K562 (cell line): ENCODE results near the gene TMEM187. TPM values are rescaled to one million over a fixed set of nuclear protein-coding genes. Genes with fewer than 3 reads are reported as not detected.
A peak's percentile ranks its signal among the peaks of the same experiment; 100 is the strongest.

ENCODE experiments used
- ATAC-seq: fragments of 200-7000 bp; cut with Tn5 transposase; 3 replicates; pipeline ENCODE4 v1.9.1; 2020; ENCODE audit warnings: moderate library complexity
- BruUV-seq: library from RNA; stranded (reverse); fragments of 400-500 nt; replicated peaks from 2 replicates; lab custom pipeline; 2021; lab: Mats Ljungman, UMichigan
- CTCF ChIA-PET: fragments of 300-600 bp; formaldehyde crosslinking; extraction: SDS; loops from one replicate; lab custom pipeline; 2021; ENCODE audit warnings: low intra/inter-chr PET ratio; lab: Yijun Ruan, JAX
- POLR2A ChIA-PET: fragments of 300-600, 350-650 bp; sonication (Branson Sonifier 250); formaldehyde crosslinking; extraction: SDS; loops from one replicate; lab custom pipeline; 2021; ENCODE audit warnings: antibody characterized with exemption, inconsistent platforms; lab: Yijun Ruan, JAX
- DNase-seq, 4 experiments: peaks; one replicate each; pipeline versions ENCODE4 v3.0.0 to v3.0.0-alpha.2; 2011 to 2018; ENCODE audit warnings: low spot score in 3 of 4, mixed read lengths in 3 of 4; ENCODE audit errors: extremely low read depth in 1 of 4
- FAIRE-seq: peaks from 2 replicates; lab custom pipeline; 2011; peaks lifted over from hg19 to GRCh38; lab: Jason Lieb, UNC
- H2AFZ ChIP-seq: 2 replicates; pipeline ENCODE4 v1.6.0; 2011; ENCODE audit warnings: low read depth, low read length, control low read depth, inconsistent platforms
- H3K27ac ChIP-seq: fragments of 200-600 bp; 3 replicates; pipeline ENCODE4 v1.8.0; 2011; ENCODE audit warnings: low read depth, mild to moderate bottlenecking, control low read depth, inconsistent platforms, low read length, moderate library complexity, mixed read lengths; ENCODE audit errors: extremely low read depth
- H3K27me3 ChIP-seq, 2 experiments: fragments of 300-600 bp in 1 of 2; 2 replicates in 1 of 2; 3 replicates in 1 of 2; pipeline versions ENCODE4 v1.6.0 to v1.8.0; 2011; ENCODE audit warnings: inconsistent platforms in 2 of 2, low read length in 2 of 2, mild to moderate bottlenecking in 1 of 2, mixed read lengths in 1 of 2, moderate library complexity in 1 of 2; ENCODE audit not compliant: control insufficient read depth in 2 of 2, insufficient read depth in 2 of 2
- H3K36me3 ChIP-seq: fragments of 300-600 bp; 3 replicates; pipeline ENCODE4 v1.8.0; 2011; ENCODE audit warnings: mild to moderate bottlenecking, low read length, inconsistent platforms; ENCODE audit not compliant: control insufficient read depth, insufficient read depth
- H3K4me1 ChIP-seq, 2 experiments: fragments of 200-600 bp in 1 of 2; replicated peaks in 1 of 2; 2 replicates in 1 of 2; 3 replicates in 1 of 2; pipeline versions ENCODE4 v1.5.1 to v1.8.0; 2011; ENCODE audit warnings: inconsistent platforms in 2 of 2, low read length in 2 of 2, mild to moderate bottlenecking in 1 of 2, mixed read lengths in 1 of 2, moderate library complexity in 1 of 2; ENCODE audit not compliant: control insufficient read depth in 2 of 2, insufficient read depth in 2 of 2
- H3K4me2 ChIP-seq: 2 replicates; pipeline ENCODE4 v1.6.1; 2011; ENCODE audit warnings: low read length, control low read depth, inconsistent platforms, mixed read lengths; ENCODE audit not compliant: insufficient read depth
- H3K4me3 ChIP-seq: fragments of 200-600 bp; sonication (generic), shearing (Covaris generic); 2 replicates; pipeline ENCODE4 v1.5.1; 2016; ENCODE audit warnings: control low read depth, inconsistent platforms
- H3K79me2 ChIP-seq: fragments of 200-600 bp; 3 replicates; pipeline ENCODE4 v1.8.0; 2011; ENCODE audit warnings: low read length, inconsistent platforms; ENCODE audit not compliant: control insufficient read depth, insufficient read depth
- H3K9ac ChIP-seq, 2 experiments: 2 replicates each; pipeline versions ENCODE4 v1.6.0 to v1.6.1; 2011; ENCODE audit warnings: low read depth in 2 of 2, low read length in 2 of 2, control low read depth in 1 of 2, inconsistent platforms in 1 of 2, mild to moderate bottlenecking in 1 of 2, mixed read lengths in 1 of 2; ENCODE audit not compliant: insufficient read depth in 1 of 2
- H3K9me1 ChIP-seq: one replicate; pipeline ENCODE4 v1.6.0; 2011; ENCODE audit warnings: inconsistent platforms, mild to moderate bottlenecking, low read length, moderate library complexity; ENCODE audit not compliant: control insufficient read depth, insufficient read depth
- H3K9me3 ChIP-seq: replicated peaks from 2 replicates; pipeline ENCODE4 v1.5.1; 2011; ENCODE audit warnings: low read depth, low read length, inconsistent platforms; ENCODE audit not compliant: control insufficient read depth, insufficient read depth
- H4K20me1 ChIP-seq: replicated peaks from 2 replicates; pipeline ENCODE4 v1.6.1; 2011; ENCODE audit warnings: low read length, inconsistent platforms, mixed read lengths; ENCODE audit not compliant: control insufficient read depth, insufficient read depth
- BACH1 ChIP-seq: fragments of 200-800 bp; sonication (Bioruptor generic); IDR thresholded peaks from 2 replicates; pipeline ENCODE4 v1.6.1; 2016; ENCODE audit warnings: missing genetic modification characterization, missing compliant biosample characterization
- BDP1 ChIP-seq: IDR thresholded peaks from 3 replicates; pipeline ENCODE4 v1.6.1; 2011; ENCODE audit not compliant: insufficient read length, insufficient read depth
- CBX8 ChIP-seq: fragments of 200-600 bp; sonication (generic); IDR thresholded peaks from 2 replicates; pipeline ENCODE4 v1.6.1; 2012; ENCODE audit warnings: borderline replicate concordance, mixed run types, low read depth, mild to moderate bottlenecking, moderate library complexity, mixed read lengths, low read length, control low read depth, inconsistent platforms; ENCODE audit not compliant: poor library complexity, severe bottlenecking; ENCODE audit errors: extremely low read depth
- NR2F6 ChIP-seq: fragments of 450-650 bp; formaldehyde crosslinking; IDR thresholded peaks from 2 replicates; pipeline ENCODE4 v1.4.0; 2020; ENCODE audit warnings: mild to moderate bottlenecking
- NRF1 ChIP-seq, 2 experiments: fragments of 450-650 bp; IDR thresholded peaks in 1 of 2; conservative IDR thresholded peaks in 1 of 2; 2 replicates each; pipeline ENCODE4 v1.6.1; 2014; ENCODE audit warnings: mild to moderate bottlenecking in 2 of 2
- NUFIP1 ChIP-seq: fragments of 450-650 bp; IDR thresholded peaks from 2 replicates; pipeline ENCODE4 v1.6.1; 2018; ENCODE audit not compliant: partially characterized antibody
- POLR2G ChIP-seq: fragments of 200-400 bp; formaldehyde crosslinking; IDR thresholded peaks from 2 replicates; pipeline ENCODE4 v1.6.1; 2017; ENCODE audit warnings: low read depth, mild to moderate bottlenecking, antibody characterized with exemption, low read length, moderate library complexity
- SP2 ChIP-seq: IDR thresholded peaks from 2 replicates; pipeline ENCODE4 v1.6.1; 2011; ENCODE audit warnings: mild to moderate bottlenecking, low read depth, low read length, moderate library complexity; ENCODE audit not compliant: poor library complexity, severe bottlenecking; ENCODE audit errors: extremely low read depth
- ZBTB11 ChIP-seq, 3 experiments: fragments of 200-800 bp in 1 of 3; fragments of 250-450 bp in 1 of 3; fragments of 450-650 bp in 1 of 3; sonication (Bioruptor Pico) in 1 of 3; sonication (Bioruptor generic) in 1 of 3; formaldehyde crosslinking in 1 of 3; IDR thresholded peaks; 2 replicates each; pipeline versions ENCODE4 v1.6.1 to v1.8.0; 2016 to 2022; ENCODE audit warnings: mild to moderate bottlenecking in 2 of 3, missing genetic modification characterization in 2 of 3, missing compliant biosample characterization in 1 of 3, moderate library complexity in 1 of 3
- ZFX ChIP-seq: sonication (generic); formaldehyde crosslinking; IDR thresholded peaks from 2 replicates; pipeline ENCODE4 v1.8.0; 2022; ENCODE audit warnings: mild to moderate bottlenecking, missing genetic modification reagents, moderate library complexity
- ZNF3 ChIP-seq: fragments of 250-450 bp; sonication (Bioruptor Pico); IDR thresholded peaks from 2 replicates; pipeline ENCODE4 v1.5.0; 2021; ENCODE audit warnings: mild to moderate bottlenecking, moderate library complexity
- ZNF561 ChIP-seq: fragments of 450-650 bp; formaldehyde crosslinking; conservative IDR thresholded peaks from 2 replicates; pipeline ENCODE4 v1.4.0; 2020; ENCODE audit warnings: mild to moderate bottlenecking, moderate library complexity
- ZSCAN29 ChIP-seq: fragments of 450-650 bp; IDR thresholded peaks from 2 replicates; pipeline ENCODE4 v1.6.1; 2017
- WGBS: fragments of 100-300 bp; shearing (Covaris generic); methylation state at CpG from one replicate; pipeline ENCODE4 v1.1.6; 2016; ENCODE audit warnings: low coverage, mixed read lengths; ENCODE audit not compliant: insufficient coverage; ENCODE audit errors: missing lambda C conversion rate; 5-methylcytosine and 5-hydroxymethylcytosine counted together
- in situ Hi-C: fragments of 300-500 bp; cut with MboI; formaldehyde crosslinking; loops from 4 replicates; pipeline ENCODE4 v1.15.0; 2018; ENCODE audit warnings: inconsistent platforms, mixed read lengths
- intact Hi-C: fragments of 100-400 bp; cut with micrococcal nuclease; formaldehyde crosslinking; loops from 2 replicates; pipeline ENCODE4 v1.14.2; 2022
- polyA plus RNA-seq, 8 experiments: library from polyadenylated mRNA; depleted of rRNA in 4 of 8; stranded (reverse) in 5 of 8; unstranded in 3 of 8; fragments of >200 nt; fragmentation: Nextera tagmentation in 2 of 8; fragmentation: Illumina TruSeq in 1 of 8; extraction: Ambion mirVana in 2 of 8; extraction: Trizol in 1 of 8; gene quantifications; 2 replicates each; pipeline versions ENCODE4 v1.2.1 to v1.2.3, GENCODE V29; 2011 to 2014; ENCODE audit warnings: inconsistent platforms in 1 of 8, missing spikeins in 1 of 8
- total RNA-seq, 7 experiments: library from RNA; depleted of rRNA in 6 of 7; stranded (reverse); fragments of >200 nt in 6 of 7; fragmentation: Illumina TruSeq in 2 of 7; extraction: Trizol in 2 of 7; gene quantifications; 2 replicates each; pipeline versions ENCODE4 v1.2.1 to v1.2.3, GENCODE V29; 2011 to 2021; ENCODE audit warnings: low replicate concordance in 1 of 7
- TF ChIP-seq, protein P1 (sequence below): sonication (generic); formaldehyde crosslinking; IDR thresholded peaks from 2 replicates; pipeline ENCODE4 v1.9.0; 2022; ENCODE audit warnings: mild to moderate bottlenecking, missing genetic modification reagents
- TF ChIP-seq, protein P2 (sequence below): fragments of 200-800 bp; sonication (Bioruptor generic); IDR thresholded peaks from 2 replicates; pipeline ENCODE4 v1.6.1; 2017; ENCODE audit warnings: missing genetic modification characterization, missing compliant biosample characterization

The TMEM187 gene
- total and polyA plus RNA-seq, 9 of the 15 experiments (the other 6 are each of a cell fraction or from before 2014, with no cell fraction given) = 0.13 to 6.4 (median 1.6) TPM

DNA sequence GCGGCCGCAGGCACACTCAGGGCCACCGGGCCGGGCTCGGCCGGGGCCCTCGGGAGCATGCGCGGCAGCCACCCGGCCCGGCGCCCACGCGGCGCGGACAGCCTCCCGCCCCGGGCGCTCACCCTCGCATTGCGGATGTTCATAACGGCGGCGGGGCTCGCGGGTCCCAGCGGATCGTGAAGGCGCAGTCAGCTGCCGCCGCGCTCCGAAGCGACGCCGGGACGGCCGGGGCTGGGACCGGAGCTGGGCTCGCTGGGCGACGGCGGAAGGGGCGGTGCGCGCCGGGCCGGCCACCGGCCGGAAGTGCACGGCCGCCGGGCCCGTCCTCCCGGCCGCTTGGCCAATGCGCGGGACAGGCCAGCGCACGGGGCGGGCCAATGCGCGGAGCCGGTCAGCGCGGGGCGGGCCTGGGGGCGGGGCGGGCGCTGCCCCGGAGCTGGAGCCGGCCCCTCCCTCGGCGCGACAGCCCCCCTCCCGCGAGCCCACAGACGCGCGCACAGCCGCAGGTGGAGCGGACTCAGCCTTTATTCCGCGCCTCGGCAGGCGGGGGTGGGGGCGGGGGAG, 37.7 kb upstream of the TMEM187 start, which contains the start of gene NAA10:
Gene NAA10, minus strand, starts transcription at position 276 of the 564 bp plus-strand sequence. Its CDS starts 133 bp downstream, at position 143.
- no TSS peak for BruUV-seq
- H3K9me1 ChIP-seq = no peaks in the 10 kb centered on the region
- H3K27me3 ChIP-seq = no peaks in the 10 kb centered on the region
- no peaks in the 10 kb centered on the region for H3K9me3 ChIP-seq
- peaks cover 32% of the 10 kb centered on the region for H3K79me2 ChIP-seq
- peaks cover 41% of the 10 kb centered on the region; the same call in 2 of the 3 replicates for H3K36me3 ChIP-seq
- ChIA-PET POLR2A (interaction anchor here (0.6 to 2.0 kb wide), 5 partner anchors 9 to 407 kb away, joined by 3 to 12 read pairs (median 3); partner anchors contain the start of genes IDH3G, RENBP and SSR4), CTCF (no interaction called here)
- H3K4me3 ChIP-seq = peak within 1 kb of the TSS; percentile 97
- intact Hi-C loops (no loop called here), in situ Hi-C loops (no loop called here)
- H3K9ac ChIP-seq = peak within 1 kb of the TSS; percentile 86 to 99
- peak; percentile 87 to 94 (median 88) for DNase-seq
- peak within 1 kb of the TSS; percentile 71 for H3K27ac ChIP-seq
- H3K4me2 ChIP-seq = peak within 1 kb of the TSS; percentile 97
- peak; percentile 23 for FAIRE-seq
- peak; percentile 98 for ATAC-seq
- no peaks in the 10 kb centered on the region for H4K20me1 ChIP-seq
- H3K4me1 ChIP-seq = peaks cover 12 to 43% of the 10 kb centered on the region in 2 experiments; a peak in 4 of 5 replicates
- WGBS = 0% methylated on average over 10 of the region's 87 CpGs
- peak within 1 kb of the TSS; percentile 83 for H2AFZ ChIP-seq
- TF ChIP-seq ZNF3 (CRISPR knock-in tag) (no peak), BDP1 (no peak), SP2 (peak; percentile 43), ZFX (CRISPR knock-in tag) (no peak), NR2F6 (no peak), ZBTB11 (CRISPR knock-in tag; IDR thresholded peaks at IDR 0.05) (peak in 1 of 3 experiments; percentile 80; a peak in 2 of 6 replicates), ZNF561 (CRISPR knock-in tag) (no peak), BACH1 (tag) (no peak), POLR2G (peak; percentile 80), ZSCAN29 (no peak), CBX8 (no peak), NRF1 (conservative IDR thresholded peaks at IDR 0.05 in 1 of 2, IDR thresholded peaks at IDR 0.05 in 1 of 2) (peak; percentile 89 to 91; a peak in 2 of 4 replicates), NUFIP1 (no peak)
- TF ChIP-seq, protein P1, sequence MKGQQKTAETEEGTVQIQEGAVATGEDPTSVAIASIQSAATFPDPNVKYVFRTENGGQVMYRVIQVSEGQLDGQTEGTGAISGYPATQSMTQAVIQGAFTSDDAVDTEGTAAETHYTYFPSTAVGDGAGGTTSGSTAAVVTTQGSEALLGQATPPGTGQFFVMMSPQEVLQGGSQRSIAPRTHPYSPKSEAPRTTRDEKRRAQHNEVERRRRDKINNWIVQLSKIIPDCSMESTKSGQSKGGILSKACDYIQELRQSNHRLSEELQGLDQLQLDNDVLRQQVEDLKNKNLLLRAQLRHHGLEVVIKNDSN (CRISPR knock-in tag) = no peak
- TF ChIP-seq, protein P2, sequence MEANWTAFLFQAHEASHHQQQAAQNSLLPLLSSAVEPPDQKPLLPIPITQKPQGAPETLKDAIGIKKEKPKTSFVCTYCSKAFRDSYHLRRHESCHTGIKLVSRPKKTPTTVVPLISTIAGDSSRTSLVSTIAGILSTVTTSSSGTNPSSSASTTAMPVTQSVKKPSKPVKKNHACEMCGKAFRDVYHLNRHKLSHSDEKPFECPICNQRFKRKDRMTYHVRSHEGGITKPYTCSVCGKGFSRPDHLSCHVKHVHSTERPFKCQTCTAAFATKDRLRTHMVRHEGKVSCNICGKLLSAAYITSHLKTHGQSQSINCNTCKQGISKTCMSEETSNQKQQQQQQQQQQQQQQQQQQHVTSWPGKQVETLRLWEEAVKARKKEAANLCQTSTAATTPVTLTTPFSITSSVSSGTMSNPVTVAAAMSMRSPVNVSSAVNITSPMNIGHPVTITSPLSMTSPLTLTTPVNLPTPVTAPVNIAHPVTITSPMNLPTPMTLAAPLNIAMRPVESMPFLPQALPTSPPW (CRISPR knock-in tag) = peak; percentile 95
